ENCODE data around the gene OXLD1. TPM values are rescaled to one million over a fixed set of nuclear protein-coding genes. Genes with fewer than 3 reads are reported as not detected.

The OXLD1 gene
- 10 to 100 TPM; 20.2 to 85.8 (median 33.6) TPM for total RNA-seq

GRCh38 chr17:81666342-81667191 lies at the start of gene OXLD1, which contains the start of gene CCDC137:
Gene OXLD1, minus strand, starts transcription at chr17:81666605. Its CDS starts 28 bp downstream, at chr17:81666577.
Gene CCDC137, plus strand, starts transcription at chr17:81666737. Its CDS starts 30 bp downstream, at chr17:81666767.
- Histone ChIP-seq H3K27ac (peak within 1 kb of the TSS; percentile 57 to 89), H3K4me1 (replicated peaks in 1 of 2) (peaks cover 15% of the 10 kb centered on the region in 2 donors), H3K4me3 (peak within 1 kb of the TSS; percentile 50 to 100 (median 72))
- 0 to 3% (median 0%) methylated on average over 1 to 19 of the region's 96 CpGs; no CpG with 5 or more reads in 4 of the 10 experiments for WGBS, 10 experiments
- in situ Hi-C loops (cut with MboI; ENCODE audit: low pct_unique_long_range_greater_than_20kb in 2 of 9, low sequenced_read_pairs in 9 of 9, unreplicated experiment in 9 of 9): no loop called here
- peak; percentile 92 to 98 (median 98) for ATAC-seq (replicated peaks in 6 of 8)

- in situ Hi-C loops (cut with MboI; ENCODE audit: low pct_unique_long_range_greater_than_20kb in 2 of 9, low sequenced_read_pairs in 9 of 9, unreplicated experiment in 9 of 9): no loop called here
- WGBS, 10 experiments: 100% methylated on average over 6 of the region's 32 CpGs; no CpG with 5 or more reads in 9 of the 10 experiments
- Histone ChIP-seq H3K4me1 (replicated peaks in 1 of 2) (peaks cover 27 to 28% of the 10 kb centered on the region in 2 donors), H3K27ac (no peak overlapping the region), H3K4me3 (no peak overlapping the region)
- no peak for ATAC-seq (replicated peaks in 6 of 8)
These were observed 48.9 kb upstream of the OXLD1 start for GRCh38 chr17:81715107-81715871.

GRCh38 chr17:81714412-81715106 lies 48.2 kb upstream of the OXLD1 start:
- Histone ChIP-seq H3K4me3 (no peak overlapping the region), H3K4me1 (replicated peaks in 1 of 2) (peaks cover 27 to 30% of the 10 kb centered on the region in 2 donors), H3K27ac (no peak overlapping the region)
- no peak for ATAC-seq (replicated peaks in 6 of 8)
- WGBS, 10 experiments: 90 to 100% (median 100%) methylated on average over 1 to 11 of the region's 39 CpGs; no CpG with 5 or more reads in 5 of the 10 experiments
- in situ Hi-C loops (cut with MboI; ENCODE audit: low pct_unique_long_range_greater_than_20kb in 2 of 9, low sequenced_read_pairs in 9 of 9, unreplicated experiment in 9 of 9): no loop called here

- ATAC-seq (replicated peaks in 6 of 8): peak in 3 of 8 experiments; percentile 1 to 6 (median 3)
- in situ Hi-C loops (cut with MboI; ENCODE audit: low pct_unique_long_range_greater_than_20kb in 2 of 9, low sequenced_read_pairs in 9 of 9, unreplicated experiment in 9 of 9): no loop called here
- 20 to 80% (median 50%) methylated on average over 1 to 4 of the region's 36 CpGs; no CpG with 5 or more reads in 7 of the 10 experiments for WGBS, 10 experiments
- Histone ChIP-seq H3K27ac (no peak overlapping the region), H3K4me1 (replicated peaks in 1 of 2) (peaks cover 27 to 30% of the 10 kb centered on the region in 2 donors), H3K4me3 (peak overlapping the region in 2 of 5 donors; percentile 75 to 87)
These were observed 47.4 kb upstream of the OXLD1 start for GRCh38 chr17:81713556-81714411.

- peak overlapping the region; percentile 59 to 87 (median 75) for H3K4me3 ChIP-seq
- ATAC-seq (replicated peaks in 6 of 8): peak in 2 of 8 experiments; percentile 0 to 1
- peaks cover 27 to 30% of the 10 kb centered on the region in 2 donors for H3K4me1 ChIP-seq (replicated peaks in 1 of 2)
- H3K27ac ChIP-seq: no peak overlapping the region
- in situ Hi-C loops (cut with MboI; ENCODE audit: low pct_unique_long_range_greater_than_20kb in 2 of 9, low sequenced_read_pairs in 9 of 9, unreplicated experiment in 9 of 9): no loop called here
- 5 to 67% (median 10%) methylated on average over 1 to 9 of the region's 18 CpGs; no CpG with 5 or more reads in 3 of the 10 experiments for WGBS, 10 experiments
These were observed 46.7 kb upstream of the OXLD1 start for GRCh38 chr17:81713004-81713555.

- H3K27ac ChIP-seq: peak overlapping the region in 1 of 2 donors; percentile 77
- WGBS, 10 experiments: 0 to 2% methylated on average over 1 to 13 of the region's 41 CpGs; no CpG with 5 or more reads in 8 of the 10 experiments
These were observed 46.1 kb upstream of the OXLD1 start for GRCh38 chr17:81712468-81713003.

GRCh38 chr17:81711814-81712467 lies 45.5 kb upstream of the OXLD1 start, which contains the start of gene SLC25A10:
Gene SLC25A10, plus strand, starts transcription at chr17:81712284. Its CDS starts 143 bp downstream, at chr17:81712427.
- H3K4me1 ChIP-seq (replicated peaks in 1 of 2): peaks cover 27 to 30% of the 10 kb centered on the region in 2 donors
- H3K4me3 ChIP-seq: peak within 1 kb of the TSS; percentile 59 to 87 (median 75)
- peak; percentile 61 to 81 (median 76) for ATAC-seq (replicated peaks in 6 of 8)
- WGBS, 10 experiments: 0 to 5% (median 4%) methylated on average over 4 to 6 of the region's 89 CpGs; no CpG with 5 or more reads in 7 of the 10 experiments
- in situ Hi-C loops (cut with MboI; ENCODE audit: low pct_unique_long_range_greater_than_20kb in 2 of 9, low sequenced_read_pairs in 9 of 9, unreplicated experiment in 9 of 9): no loop called here
- H3K27ac ChIP-seq: peak within 1 kb of the TSS; percentile 29 to 77

More at GRCh38 chr17:81712468-81713003, 46.1 kb upstream of the OXLD1 start:
- ATAC-seq (replicated peaks in 6 of 8): peak; percentile 16 to 46 (median 26)
- Histone ChIP-seq H3K4me3 (peak overlapping the region; percentile 59 to 87 (median 75)), H3K4me1 (replicated peaks in 1 of 2) (peaks cover 27 to 30% of the 10 kb centered on the region in 2 donors)
- in situ Hi-C loops (cut with MboI; ENCODE audit: low pct_unique_long_range_greater_than_20kb in 2 of 9, low sequenced_read_pairs in 9 of 9, unreplicated experiment in 9 of 9): no loop called here

- in situ Hi-C loops (cut with MboI; ENCODE audit: low pct_unique_long_range_greater_than_20kb in 2 of 9, low sequenced_read_pairs in 9 of 9, unreplicated experiment in 9 of 9): no loop called here
- 0 to 39% (median 15%) methylated on average over 1 to 12 of the region's 29 CpGs; no CpG with 5 or more reads in 3 of the 10 experiments for WGBS, 10 experiments
- peak in 1 of 8 experiments; percentile 1 for ATAC-seq (replicated peaks in 6 of 8)
- Histone ChIP-seq H3K27ac (peak overlapping the region in 1 of 2 donors; percentile 77), H3K4me3 (peak overlapping the region in 2 of 5 donors; percentile 75 to 87), H3K4me1 (replicated peaks in 1 of 2) (peaks cover 27 to 30% of the 10 kb centered on the region in 2 donors)
These were observed 44.3 kb upstream of the OXLD1 start for GRCh38 chr17:81710514-81711308.

- in situ Hi-C loops (cut with MboI; ENCODE audit: low pct_unique_long_range_greater_than_20kb in 2 of 9, low sequenced_read_pairs in 9 of 9, unreplicated experiment in 9 of 9): no loop called here
- no peak overlapping the region for H3K27ac ChIP-seq
- no peak for ATAC-seq (replicated peaks in 6 of 8)
These were observed 42.4 kb upstream of the OXLD1 start for GRCh38 chr17:81708739-81709185.

More at GRCh38 chr17:81708739-81709185, 42.4 kb upstream of the OXLD1 start:
- H3K4me1 ChIP-seq (replicated peaks in 1 of 2): peaks cover 26 to 29% of the 10 kb centered on the region in 2 donors
- no peak overlapping the region for H3K4me3 ChIP-seq
- WGBS, 10 experiments: 64 to 100% (median 81%) methylated on average over 1 to 6 of the region's 17 CpGs; no CpG with 5 or more reads in 5 of the 10 experiments

Data from motor neuron (in vitro differentiated cells).